Stimulated activated effector memory CD8-positive, alpha-beta T cell treated with anti-CD3 and anti-CD28 coated beads, Interleukin-12 subunit alpha, Interleukin-12 subunit beta, amount 100 ng/mL, for 72 hours (primary cell): ENCODE measurements around the gene HOXA13.

ENCODE experiments used
- ATAC-seq: fragments of 150-1000 bp; cut with Tn5 transposase; 2 replicates; pipeline ENCODE4 v1.10.0; 2021
- DNase-seq, 2 donors: peaks; one replicate each; pipeline ENCODE4 v3.0.0; 2021 to 2022; ENCODE audit warnings: low spot score in 2 of 2
- H3K27ac Mint-ChIP-seq: one replicate; pipeline ENCODE4 v1.8.0; 2022; ENCODE audit warnings: mild to moderate bottlenecking, mixed read lengths
- H3K36me3 Mint-ChIP-seq: one replicate; pipeline ENCODE4 v1.8.0; 2022; ENCODE audit warnings: mild to moderate bottlenecking, mixed read lengths
- H3K4me1 Mint-ChIP-seq: one replicate; pipeline ENCODE4 v1.8.0; 2022; ENCODE audit warnings: mixed read lengths
- H3K4me3 Mint-ChIP-seq: one replicate; pipeline ENCODE4 v1.8.0; 2022; ENCODE audit warnings: mild to moderate bottlenecking, mixed read lengths
- H3K9me3 Mint-ChIP-seq: one replicate; pipeline ENCODE4 v1.8.0; 2022; ENCODE audit warnings: mixed read lengths

HOXA13 gene

DNA sequence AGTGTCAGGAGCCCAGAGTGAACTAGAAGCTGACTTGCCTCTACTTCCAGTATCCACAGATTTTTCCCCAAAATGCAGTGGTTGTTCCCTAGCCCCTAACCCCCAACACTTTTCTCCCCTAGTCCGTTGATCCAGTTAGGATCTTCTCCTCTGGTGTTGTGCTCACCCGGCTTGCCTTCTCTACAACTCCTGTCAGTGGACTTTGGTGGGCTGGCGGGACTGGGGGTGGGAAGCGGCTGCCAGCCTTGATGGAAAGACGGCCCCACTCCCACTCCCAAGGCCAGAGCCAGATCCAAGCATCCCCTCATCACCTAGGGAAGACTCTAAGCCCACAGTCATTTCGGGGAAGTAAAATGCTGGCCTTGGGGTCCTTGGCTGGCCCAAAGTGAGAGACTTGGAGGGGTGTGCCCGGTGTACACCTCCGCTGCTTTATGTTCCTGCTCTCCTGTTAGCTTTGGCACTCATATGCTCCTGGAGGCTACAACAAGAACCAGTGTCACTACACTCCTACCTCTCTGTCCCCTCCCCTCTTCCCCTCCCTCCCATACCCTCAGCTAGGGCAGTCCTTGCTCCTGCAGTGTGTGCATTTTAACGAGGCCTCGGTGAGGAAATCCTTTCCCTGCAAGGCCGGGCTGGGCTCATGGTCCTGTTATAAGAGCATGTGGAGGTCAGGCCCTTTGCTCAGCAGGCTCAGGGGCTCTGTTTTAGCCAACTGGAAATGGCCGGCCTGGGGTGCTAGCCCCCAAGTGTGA, 24.8 kb downstream of the HOXA13 start:
- DNase-seq (no peak), ATAC-seq (no peak)
- Mint-ChIP-seq H3K4me1 (peaks cover 29% of the 10 kb centered on the region), H3K9me3 (no peaks in the 10 kb centered on the region), H3K27ac (no peak overlapping the region), H3K36me3 (no peaks in the 10 kb centered on the region), H3K4me3 (peak overlapping the region; percentile 63)

DNA sequence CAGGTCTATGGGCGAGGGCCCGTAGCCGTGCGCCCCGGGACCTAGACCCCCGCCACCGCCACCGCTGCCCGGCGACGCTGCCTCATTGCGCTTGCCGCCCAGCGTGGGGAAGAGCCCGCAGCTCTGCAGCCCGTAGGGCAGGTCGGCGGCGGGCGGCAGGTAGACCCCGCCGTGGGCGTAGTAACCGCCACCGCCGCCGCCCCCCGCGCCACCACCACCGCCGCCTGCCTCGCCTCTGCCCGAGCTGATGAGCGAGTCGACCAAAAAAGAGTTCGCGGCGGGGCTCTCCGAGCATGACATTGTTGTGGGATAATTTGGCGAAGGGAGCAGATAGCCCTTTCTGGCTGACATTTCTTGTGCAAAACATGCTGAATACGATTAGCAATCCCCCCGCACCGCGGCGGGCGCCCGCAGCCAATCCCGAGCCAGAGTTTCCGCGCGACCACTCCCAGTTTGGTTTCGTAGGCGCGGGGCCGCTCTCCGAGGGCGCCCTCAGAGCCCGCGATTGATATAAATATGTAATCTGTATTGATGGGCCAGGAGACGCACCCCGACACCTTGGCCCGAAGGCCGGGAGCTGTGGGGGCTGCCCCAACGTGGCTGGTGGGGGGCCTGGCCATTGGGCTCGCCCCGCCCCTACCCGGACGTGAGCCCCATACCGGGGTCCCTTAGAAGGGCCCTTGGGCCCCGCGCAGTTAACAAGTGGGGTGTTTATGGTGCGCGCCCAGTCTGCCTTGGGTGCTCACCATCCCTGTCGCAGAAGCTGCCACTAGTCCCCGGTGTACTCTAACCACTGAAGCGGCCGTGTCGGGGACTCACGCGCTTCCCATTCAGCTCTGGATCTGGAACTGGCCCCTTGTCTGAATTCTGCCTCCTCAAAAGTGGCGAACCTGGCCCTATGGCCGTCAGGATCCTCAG, 25.7 kb downstream of the HOXA13 start, which contains the start of gene HOXA10:
HOXA10 (minus strand) TSS at position 365 of the 918 bp plus-strand sequence; CDS start at position 351, 14 bp downstream.
- H3K27ac Mint-ChIP-seq = no peak within 1 kb of the TSS
- H3K4me3 Mint-ChIP-seq = peak within 1 kb of the TSS; percentile 63
- H3K9me3 Mint-ChIP-seq = no peaks in the 10 kb centered on the region
- no peaks in the 10 kb centered on the region for H3K36me3 Mint-ChIP-seq
- ATAC-seq (no peak), DNase-seq (no peak)
- H3K4me1 Mint-ChIP-seq = peaks cover 26% of the 10 kb centered on the region

DNA sequence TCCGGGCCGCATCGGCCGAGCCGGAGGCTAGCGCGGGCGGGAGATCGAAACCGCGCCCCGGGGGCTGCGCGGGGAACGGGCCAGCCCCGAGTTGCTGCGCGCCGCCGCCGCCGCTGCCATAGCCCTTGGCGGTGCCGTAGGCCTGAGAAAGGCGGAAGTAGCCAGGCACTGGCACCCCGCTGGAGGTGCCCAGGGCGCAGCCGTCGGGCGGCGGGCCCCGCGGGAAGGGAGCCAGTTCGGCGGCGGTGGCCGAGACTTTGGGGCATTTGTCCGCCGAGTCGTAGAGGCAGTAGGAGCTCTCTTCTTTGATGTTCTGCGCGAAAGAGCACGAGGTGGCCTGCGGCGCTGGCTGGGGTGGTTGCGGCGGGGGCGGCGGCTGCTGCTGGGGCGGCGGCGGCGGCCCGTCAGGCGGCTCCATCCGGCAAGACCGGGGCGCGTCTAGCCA, 26.4 kb downstream of the HOXA13 start:
- peaks cover 31% of the 10 kb centered on the region for H3K4me1 Mint-ChIP-seq
- no peaks in the 10 kb centered on the region for H3K9me3 Mint-ChIP-seq
- ATAC-seq = peak; percentile 81
- H3K4me3 Mint-ChIP-seq = peak overlapping the region; percentile 63
- no peaks in the 10 kb centered on the region for H3K36me3 Mint-ChIP-seq
- DNase-seq = no peak
- no peak overlapping the region for H3K27ac Mint-ChIP-seq

DNA sequence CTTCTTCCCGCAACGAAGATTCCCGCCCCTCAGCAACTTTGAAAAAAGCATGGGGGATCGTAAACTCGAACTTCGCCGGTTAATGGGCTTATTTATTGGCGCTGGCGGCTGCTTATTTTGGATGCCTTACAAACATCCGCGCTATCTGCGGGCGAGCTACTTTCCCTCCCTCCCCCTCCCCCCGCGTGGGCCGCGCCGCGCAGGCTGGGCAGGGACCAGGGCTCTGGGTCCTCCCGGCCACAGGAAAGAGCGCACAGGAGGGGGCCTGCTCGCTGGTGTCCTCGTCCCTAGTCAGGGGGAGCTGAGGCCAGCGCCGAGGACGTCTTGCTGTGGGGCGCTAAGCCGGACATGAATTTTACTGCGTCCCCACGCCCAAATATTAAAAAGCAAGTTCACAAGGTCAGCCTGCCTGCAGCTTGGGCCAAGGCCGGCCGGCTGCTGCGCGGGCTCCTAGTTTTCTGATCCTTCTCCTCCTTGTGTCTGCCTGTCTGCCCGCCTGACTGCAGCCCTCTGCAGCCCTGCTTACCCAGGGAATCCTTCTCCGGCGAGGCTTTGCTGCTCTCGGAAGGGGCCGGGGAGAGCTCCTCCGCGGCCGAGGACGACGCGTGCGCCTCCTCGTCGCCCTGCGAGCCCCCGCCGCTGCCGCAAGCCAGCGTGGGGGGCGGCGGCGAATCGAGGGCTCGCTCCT, 26.9 kb downstream of the HOXA13 start:
- peak overlapping the region; percentile 63 for H3K4me3 Mint-ChIP-seq
- H3K27ac Mint-ChIP-seq = no peak overlapping the region
- peaks cover 34% of the 10 kb centered on the region for H3K4me1 Mint-ChIP-seq
- no peaks in the 10 kb centered on the region for H3K9me3 Mint-ChIP-seq
- ATAC-seq = peak; percentile 52
- no peaks in the 10 kb centered on the region for H3K36me3 Mint-ChIP-seq
- no peak for DNase-seq

DNA sequence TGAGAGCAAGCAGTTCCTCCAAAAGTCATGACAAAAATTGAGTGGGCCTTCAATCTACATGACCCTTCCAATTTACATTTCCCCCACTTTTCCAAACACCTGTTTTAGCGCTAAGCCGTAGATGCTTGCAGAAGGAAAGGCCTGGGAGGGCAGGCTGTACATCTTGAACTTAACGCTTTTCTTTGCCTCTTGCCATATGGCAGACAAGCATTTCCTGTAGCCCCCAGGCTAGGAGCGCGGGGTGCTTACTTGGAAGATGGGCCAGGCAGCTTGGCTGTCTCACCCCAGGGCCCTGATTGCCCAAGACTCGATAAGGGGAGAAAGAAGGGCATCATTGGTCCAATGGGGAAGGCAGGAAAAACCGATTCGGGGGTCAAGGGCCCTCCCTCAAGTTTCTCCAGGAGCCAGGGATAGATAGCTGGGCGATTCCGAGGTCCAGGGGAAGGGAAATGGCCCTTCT, 27.5 kb downstream of the HOXA13 start:
- Mint-ChIP-seq H3K27ac (no peak overlapping the region), H3K4me1 (peaks cover 34% of the 10 kb centered on the region), H3K9me3 (no peaks in the 10 kb centered on the region), H3K36me3 (no peaks in the 10 kb centered on the region), H3K4me3 (peak overlapping the region; percentile 63)
- ATAC-seq (no peak), DNase-seq (no peak)

DNA sequence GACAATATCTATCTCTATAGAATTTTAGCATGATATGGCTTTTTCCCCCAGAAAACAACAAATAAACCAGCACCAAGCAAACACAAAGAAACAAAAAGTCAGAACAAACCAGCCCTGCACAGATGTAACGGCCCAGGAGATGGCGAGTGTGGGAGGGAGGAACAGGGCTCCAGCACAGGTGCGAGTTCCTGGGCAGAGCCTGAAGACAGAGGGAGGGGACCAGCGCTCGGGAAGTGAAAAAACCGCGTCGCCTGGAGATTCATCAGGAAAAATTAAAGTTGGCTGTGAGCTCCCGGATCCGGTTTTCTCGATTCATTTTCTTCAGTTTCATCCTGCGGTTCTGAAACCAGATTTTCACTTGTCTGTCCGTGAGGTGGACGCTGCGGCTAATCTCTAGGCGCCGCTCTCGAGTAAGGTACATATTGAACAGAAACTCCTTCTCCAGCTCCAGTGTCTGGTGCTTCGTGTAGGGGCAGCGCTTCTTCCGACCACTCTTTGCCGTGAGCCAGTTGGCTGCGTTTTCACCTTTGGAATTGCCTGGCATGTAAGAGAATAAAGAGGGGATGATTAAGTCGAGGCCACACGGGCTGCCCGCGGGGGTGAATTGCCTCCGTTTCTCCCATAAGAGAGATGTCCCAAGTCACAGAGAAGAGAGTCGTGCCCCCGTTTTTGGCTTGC, 28.1 kb downstream of the HOXA13 start:
- Mint-ChIP-seq H3K4me3 (peak overlapping the region; percentile 63), H3K9me3 (no peaks in the 10 kb centered on the region), H3K36me3 (no peaks in the 10 kb centered on the region), H3K4me1 (peaks cover 34% of the 10 kb centered on the region), H3K27ac (no peak overlapping the region)
- ATAC-seq (no peak), DNase-seq (no peak)

DNA sequence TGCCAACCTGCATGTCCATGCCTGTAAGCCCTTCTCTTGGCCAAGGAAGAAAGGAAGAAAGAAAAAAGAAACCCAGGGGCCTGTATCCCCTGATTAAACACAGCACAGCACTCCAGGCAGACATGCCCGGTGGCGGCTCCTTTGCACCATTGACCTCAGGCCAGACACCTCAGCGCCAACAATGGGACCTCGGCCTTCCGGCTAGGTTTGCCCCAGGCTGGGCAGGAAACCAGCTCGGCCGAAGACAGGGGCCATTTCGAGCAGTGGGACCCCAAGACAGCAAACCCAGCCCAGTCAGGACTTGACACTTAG, 28.6 kb downstream of the HOXA13 start:
- Mint-ChIP-seq H3K9me3 (no peaks in the 10 kb centered on the region), H3K4me3 (peak overlapping the region; percentile 63), H3K4me1 (peaks cover 34% of the 10 kb centered on the region), H3K36me3 (no peaks in the 10 kb centered on the region), H3K27ac (no peak overlapping the region)
- DNase-seq (no peak), ATAC-seq (no peak)

DNA sequence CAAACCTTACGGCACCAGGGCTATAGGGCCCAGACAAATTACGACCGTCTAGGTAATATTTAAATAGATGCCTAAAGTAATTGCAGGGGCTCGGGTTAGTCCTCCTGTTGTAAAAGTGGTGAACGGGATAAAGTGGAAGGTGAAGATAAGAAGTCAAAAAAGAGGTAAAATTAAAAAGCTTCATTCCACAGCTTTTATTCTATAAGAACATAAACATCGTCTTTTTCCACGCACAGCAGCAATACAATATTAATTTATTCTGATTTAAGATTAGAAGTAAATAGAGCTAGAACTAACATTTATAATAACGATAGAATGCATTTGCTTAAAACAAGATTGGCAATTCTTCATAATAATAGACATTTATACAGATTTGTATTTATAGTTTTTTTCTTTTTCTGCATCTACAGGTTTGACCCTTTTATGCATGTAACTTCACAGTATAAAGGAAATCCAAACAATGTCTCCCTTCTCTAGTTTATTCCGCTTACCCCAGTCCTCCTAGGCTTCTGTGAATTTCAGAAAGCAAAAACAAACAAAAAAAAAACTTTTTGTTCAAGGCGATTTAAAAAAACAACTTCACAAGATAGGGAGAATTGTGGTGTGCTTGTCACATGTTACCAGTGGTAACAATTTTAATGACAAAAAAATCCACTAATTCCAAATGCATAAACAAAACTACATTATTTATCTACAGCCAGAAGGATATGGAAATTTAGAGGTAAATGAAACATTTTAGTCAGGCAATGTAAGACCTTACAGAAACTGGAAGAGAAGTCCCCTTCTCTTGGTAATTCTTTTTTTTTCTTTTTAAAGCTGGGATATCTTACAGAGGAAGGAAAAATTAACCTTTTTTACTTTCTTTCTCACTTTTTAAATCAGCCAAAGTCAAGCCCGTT, 29.2 kb downstream of the HOXA13 start:
- Mint-ChIP-seq H3K4me3 (no peak overlapping the region), H3K9me3 (no peaks in the 10 kb centered on the region), H3K4me1 (peaks cover 37% of the 10 kb centered on the region), H3K27ac (no peak overlapping the region), H3K36me3 (peaks cover 4% of the 10 kb centered on the region)
- DNase-seq (no peak), ATAC-seq (no peak)

DNA sequence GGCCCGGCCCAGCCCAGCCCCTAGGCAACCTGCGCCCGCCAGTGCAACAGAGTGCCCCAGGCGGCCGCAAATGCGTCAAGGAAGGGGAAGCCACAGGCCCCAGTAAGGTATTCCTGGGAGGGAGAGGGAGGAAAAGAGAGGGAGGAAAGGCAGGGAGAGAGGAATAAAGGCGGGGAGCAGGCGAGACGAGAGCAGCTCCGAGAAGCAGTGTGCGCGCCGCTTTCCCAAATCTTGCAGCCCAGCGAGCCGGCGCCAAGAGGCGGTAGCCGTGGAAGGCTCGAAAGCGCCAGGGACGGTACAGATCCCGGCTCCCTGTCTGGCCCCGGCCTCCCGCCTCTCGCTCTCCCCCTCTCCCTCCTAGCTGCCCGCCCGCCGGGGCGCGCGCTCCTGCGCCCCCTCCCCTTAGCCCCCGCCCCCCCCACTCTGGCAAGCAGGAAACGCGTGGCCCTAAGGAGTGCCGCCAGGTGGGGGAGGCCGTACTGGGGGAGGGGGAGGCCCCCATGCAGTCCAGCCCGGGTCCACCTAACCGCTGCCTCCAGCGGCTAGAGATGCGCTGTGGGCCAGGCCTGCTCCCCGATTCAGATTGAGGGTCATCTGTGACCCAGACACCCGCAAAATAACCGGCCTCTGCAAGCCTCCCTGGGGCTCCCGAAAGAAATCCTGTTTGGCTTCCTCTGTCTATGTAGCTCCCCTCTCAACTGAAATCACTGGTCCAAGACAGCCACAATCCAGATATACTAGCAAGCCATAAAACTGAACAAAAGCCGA, 30.0 kb downstream of the HOXA13 start:
- Mint-ChIP-seq H3K27ac (no peak overlapping the region), H3K4me3 (no peak overlapping the region), H3K36me3 (peaks cover 6% of the 10 kb centered on the region), H3K9me3 (no peaks in the 10 kb centered on the region), H3K4me1 (peaks cover 37% of the 10 kb centered on the region)
- no peak for ATAC-seq
- DNase-seq = no peak

DNA sequence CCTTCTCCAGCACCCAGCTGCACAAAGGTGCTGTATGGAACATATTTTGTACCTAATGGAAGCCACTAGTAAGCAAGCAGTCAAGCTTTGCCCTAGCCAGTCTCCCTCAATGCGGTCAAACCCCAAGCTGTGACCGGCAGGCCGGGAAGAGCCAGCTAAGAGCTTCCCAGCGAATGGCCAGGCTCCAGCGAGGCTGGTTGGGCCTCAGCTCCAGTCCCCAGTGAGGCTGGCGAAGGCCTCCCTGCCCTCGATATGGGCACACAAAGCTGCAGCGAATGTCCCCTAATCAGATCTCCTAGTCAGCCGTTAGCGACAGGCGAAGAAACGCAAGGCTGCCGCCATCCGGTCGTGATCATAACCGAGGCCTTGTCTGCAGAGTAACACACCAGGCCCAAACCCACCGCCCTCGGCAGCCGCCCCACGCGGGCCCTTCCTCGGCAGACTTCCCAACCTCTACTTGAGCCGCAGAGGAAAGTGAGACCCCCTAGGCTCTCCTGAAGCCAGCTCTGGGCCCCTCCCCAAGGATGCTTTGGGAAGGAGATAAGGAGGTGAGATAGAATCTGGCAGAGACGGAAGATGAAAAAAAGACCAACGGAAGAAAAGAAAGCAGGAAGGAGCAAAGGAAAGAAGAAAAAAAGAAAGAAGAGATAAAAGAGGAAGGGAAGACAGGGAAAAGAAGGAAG, 31.5 kb downstream of the HOXA13 start:
- Mint-ChIP-seq H3K4me1 (peaks cover 47% of the 10 kb centered on the region), H3K36me3 (peaks cover 6% of the 10 kb centered on the region), H3K9me3 (no peaks in the 10 kb centered on the region), H3K27ac (peak overlapping the region; percentile 13), H3K4me3 (no peak overlapping the region)
- no peak for DNase-seq
- ATAC-seq = no peak

DNA sequence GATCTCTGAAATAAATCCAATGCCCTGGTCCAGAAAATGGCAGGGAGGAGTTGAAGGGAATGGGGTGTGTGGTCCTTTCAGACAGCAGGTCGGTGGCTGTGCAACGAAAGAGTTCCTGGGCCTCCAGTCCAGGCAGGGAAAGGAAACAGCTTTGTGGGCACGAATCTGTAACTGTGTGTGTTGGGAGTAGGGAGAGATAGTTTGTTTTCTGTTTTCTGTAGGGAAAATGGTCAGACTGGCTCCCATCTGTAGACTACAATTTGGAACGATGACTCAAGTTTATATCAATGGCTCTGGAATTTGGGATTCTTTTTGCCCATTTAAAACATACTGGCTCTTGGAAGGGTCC, 32.0 kb downstream of the HOXA13 start:
- Mint-ChIP-seq H3K27ac (no peak overlapping the region), H3K4me1 (peaks cover 47% of the 10 kb centered on the region), H3K4me3 (no peak overlapping the region)

DNA sequence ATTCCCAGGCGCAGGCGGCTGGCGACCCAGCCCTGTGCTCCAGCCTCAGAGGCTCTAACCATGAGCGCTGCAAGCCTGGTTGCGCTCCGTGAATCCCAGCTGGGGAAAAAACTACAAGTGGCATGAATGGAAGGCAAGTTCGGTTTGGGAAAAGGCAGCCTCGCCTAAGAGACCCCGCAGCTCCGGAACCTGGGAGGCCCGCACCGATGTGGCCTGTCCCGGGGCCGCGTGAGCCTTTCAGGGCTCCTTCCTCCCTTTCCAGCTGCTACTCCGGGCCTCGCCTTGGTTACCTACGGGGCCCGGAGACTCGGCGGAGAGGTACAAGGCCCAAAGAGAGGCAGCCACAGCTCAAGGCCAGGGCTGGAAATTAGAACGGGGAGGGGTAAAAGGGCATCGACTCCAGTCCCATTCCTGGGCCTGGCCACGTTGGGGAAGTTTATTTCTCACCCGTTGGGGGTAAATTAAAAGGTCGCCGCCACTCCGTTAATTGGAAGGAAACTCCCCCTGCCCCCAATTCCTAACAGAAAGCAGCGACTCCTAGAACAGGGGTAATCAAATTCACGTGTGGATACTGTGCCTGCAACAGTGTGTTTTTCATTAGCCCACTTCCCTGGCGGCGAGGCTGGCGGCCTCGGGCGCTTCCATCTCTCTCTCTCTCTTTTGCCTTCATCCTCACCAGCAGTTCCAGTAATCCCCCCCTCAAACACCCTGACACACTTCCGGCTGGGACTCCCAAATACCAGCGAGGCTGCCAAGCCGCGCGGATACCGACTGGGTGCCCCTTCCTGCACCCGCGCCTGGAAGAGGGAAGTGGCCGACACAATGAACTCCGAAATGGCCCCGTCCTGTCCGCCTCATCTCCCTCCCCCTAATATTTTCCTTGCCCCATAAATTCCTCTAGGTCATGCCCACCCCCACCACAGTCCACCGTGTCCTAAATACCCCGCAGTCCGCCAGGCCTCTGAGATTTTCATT, 33.1 kb downstream of the HOXA13 start:
- ATAC-seq (no peak), DNase-seq (no peak)
- Mint-ChIP-seq H3K4me3 (peak overlapping the region; percentile 42), H3K9me3 (no peaks in the 10 kb centered on the region), H3K27ac (peak overlapping the region; percentile 30), H3K36me3 (peaks cover 6% of the 10 kb centered on the region), H3K4me1 (peaks cover 39% of the 10 kb centered on the region)

More for the DNA sequence above, 32.0 kb downstream of the HOXA13 start:
- ATAC-seq (no peak), DNase-seq (no peak)
- Mint-ChIP-seq H3K9me3 (no peaks in the 10 kb centered on the region), H3K36me3 (peaks cover 6% of the 10 kb centered on the region)
